NCI-H345 treated with DMSO at 0.1 percent for 48 hours (cell line): ENCODE results near the gene TOLLIP.
A peak's percentile ranks its signal among the peaks of the same experiment; 100 is the strongest.

Source experiments
- DNase-seq: peaks from one replicate; lab custom pipeline; 2025; ENCODE audit not compliant: unreplicated experiment; lab: John Stamatoyannopoulos, UW

Gene TOLLIP

DNA sequence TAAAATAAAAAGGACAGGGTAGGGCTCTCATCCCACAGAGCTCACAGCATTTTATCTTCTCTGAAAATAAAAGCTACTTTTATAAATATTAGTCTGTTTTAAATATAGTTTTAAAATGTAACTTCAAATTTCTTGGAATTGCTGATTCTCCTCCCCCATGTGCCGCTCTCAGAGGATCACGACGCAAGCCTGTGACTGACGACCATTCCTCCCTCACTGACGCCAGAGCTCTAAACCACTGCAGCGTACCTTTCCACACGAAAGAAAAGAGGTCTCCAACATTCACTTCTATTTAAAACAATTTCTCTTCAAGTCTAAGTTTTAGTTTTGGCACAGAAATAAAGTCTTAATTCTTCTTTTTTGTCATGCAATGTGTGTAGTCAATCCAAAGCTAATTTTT lies 9.3 kb downstream of the TOLLIP start:
- DNase-seq, result no peak

DNA sequence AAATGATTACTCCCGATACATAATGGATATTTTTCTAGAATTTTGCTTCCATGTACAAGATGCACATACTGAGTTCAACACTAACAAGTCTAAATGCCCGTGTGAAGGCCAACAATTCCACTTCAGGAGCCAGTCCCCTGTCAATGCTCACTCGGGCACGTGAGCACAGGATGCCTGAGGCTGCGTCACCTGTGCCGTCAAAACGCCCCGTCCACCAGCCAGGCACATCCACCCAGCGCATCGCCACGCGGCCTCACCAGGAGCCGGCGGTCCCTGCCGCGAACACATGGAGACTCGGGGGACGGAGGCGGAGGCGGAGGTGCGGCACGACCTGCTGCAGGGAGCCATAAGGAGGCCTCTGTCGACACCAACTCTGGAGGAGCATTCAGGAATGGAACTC lies 9.8 kb downstream of the TOLLIP start:
- DNase-seq, result no peak

DNA sequence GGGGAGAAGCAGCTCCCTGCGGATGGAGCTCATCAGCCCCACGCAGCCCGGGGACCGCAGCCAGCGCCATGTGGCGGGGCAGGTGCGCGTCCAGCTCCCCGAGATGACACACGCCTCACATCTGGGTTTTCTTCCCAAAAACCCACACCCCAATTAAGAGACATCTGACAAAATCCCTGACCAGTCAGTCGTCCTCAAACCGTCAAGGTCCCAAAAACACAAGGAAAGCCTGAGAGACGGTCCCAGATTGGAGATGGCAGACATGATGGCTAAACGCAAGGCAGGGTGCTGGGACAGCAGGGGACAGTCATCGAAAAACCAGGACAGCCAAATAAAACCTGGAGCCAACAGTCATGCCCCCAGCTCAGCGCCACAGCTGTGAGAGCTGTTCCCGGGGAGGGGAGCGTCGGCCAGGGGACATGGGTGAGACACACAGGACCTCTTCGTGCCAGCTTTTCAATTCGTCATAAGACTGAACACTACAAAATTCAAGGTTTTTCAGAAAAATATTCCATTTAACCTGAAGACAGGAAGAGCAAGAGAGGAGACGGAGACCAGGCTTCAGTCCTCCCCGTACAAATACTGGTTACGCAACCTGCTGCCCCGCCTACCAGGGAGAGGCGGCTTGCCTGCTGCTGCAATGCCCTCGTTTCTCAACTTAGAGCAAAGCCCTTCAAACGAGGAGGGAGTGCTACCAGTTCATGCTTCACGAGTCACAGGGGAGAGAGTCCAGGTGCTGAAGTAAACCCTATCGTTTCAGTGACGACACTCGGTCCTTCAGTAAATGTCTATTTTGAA lies 10.5 kb downstream of the TOLLIP start:
- peak; percentile 50 for DNase-seq

DNA sequence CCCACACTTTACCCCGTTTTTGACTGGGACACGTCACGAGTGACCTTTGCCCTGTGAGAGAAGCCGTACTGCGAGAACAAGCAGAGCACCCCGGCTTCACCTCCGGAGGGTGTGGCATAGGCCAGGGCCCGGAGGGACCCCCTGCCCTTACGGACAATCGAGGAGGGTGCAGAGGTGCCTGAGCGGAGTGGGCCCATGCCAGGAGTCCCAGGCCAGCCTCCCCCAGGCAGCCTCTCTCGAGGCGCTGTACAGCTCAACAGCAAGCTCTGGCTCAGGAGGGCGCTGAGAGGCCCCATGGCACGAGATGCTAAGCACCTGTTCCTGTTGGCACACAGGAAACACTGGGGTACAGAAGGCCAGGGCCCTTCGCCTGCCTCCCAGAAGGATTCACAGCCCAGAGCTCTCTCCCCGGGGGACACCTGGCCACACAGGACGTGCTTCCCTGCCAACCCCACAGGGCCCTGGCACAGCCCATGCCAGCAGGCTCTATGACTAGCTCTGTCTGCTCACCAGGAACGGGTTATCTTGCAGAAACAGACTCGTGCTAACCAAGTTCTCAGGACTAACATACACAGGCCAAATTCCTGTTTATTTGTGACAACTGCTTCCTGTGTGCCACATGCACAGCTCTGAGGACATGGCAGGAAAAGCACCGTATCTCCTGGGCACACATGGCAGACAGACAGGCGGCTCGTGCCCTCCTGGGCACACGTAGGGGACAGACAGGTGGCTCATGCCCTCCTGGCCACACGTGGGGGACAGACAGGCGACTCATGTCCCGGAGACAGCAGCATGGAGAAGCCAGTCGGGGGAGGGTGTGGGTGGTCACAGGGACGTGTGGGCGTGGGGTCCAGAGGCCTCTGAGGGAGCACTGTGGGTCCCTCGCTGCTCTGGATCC lies 11.6 kb downstream of the TOLLIP start:
- no peak for DNase-seq

DNA sequence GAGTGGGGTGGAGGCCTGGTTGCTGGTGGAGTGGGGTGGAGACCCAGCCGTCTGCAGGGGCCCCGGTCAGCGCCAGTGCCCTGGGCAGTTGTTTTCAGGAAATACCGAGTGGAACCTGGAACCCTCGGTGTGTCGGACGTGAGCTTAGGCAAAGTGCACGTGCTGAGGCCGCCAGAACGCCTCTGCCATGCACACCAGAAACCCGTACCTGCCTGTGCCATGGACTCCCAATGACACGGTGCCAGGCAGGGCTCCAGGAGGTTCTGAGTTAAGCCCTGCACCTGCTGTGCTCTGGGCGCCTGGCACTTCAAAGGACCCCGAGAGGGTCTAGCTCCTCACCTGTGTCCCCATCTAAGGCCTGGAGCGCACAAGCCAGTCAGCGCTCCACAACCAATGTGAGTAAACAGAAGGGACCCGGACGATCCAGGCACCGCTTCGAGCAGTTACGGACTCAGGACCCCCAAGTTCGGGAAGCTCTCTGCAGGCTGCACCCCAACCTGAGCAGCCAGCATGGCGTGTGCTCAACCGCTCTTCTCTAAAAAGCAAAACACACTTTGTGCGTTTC lies 12.3 kb downstream of the TOLLIP start:
- DNase-seq, result no peak

DNA sequence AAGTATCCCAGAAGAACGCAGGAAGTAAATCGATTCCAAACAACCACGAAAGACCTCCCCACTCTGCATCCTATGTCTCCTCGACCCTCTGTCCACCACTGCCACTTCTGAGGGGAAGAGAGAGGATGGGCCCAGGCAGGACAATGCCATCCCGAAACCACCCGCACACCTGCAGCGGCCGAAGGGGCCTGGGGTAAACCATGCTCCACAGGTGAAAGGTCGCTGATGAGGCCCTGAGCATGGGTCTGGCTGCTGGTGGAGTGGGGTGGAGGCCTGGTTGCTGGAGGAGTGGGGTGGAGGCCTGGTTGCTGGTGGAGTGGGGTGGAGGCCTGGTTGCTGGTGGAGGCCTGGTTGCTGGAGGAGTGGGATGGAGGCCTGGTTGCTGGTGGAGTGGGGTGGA lies 13.1 kb downstream of the TOLLIP start:
- no peak for DNase-seq

DNA sequence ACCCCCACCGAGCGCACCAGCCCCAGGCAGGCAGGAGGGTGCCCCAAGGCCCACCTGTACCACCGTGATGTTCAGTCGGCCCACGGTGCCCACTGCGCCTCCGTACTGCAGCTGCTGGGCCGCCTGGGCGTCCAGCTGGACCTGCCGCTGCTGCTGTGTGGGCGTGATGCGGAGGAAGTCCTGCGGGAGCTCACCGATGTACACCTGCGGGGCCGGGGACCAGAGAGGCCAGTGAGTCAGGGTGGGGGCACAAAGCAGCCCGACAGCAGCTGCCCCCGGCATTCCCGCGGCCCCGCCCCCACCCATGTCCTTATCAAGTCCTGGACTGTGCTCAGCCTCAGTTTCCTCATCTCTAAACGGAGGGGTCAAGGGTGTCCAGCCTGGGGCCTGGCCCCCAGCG lies 13.8 kb downstream of the TOLLIP start:
- no peak for DNase-seq

DNA sequence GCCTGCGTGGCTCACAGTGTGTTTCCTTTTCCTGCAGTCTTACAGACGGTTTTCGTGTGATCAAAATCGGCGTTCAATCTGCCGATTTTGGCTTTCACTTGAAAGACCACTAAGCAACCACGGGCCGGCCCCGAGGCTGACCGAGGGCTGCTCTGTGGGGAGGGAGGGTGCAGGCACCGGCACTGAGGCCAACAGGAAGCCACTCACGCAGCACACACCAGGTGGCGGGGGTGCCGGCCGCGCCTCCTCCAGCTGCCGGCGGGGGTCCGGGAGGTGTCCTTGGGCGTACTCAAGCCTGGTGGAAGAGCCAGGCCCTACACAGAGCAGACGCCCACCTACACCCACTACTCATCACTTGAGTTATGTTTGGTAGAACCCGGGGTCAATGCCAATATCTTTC lies 14.3 kb downstream of the TOLLIP start:
- DNase-seq, result no peak

DNA sequence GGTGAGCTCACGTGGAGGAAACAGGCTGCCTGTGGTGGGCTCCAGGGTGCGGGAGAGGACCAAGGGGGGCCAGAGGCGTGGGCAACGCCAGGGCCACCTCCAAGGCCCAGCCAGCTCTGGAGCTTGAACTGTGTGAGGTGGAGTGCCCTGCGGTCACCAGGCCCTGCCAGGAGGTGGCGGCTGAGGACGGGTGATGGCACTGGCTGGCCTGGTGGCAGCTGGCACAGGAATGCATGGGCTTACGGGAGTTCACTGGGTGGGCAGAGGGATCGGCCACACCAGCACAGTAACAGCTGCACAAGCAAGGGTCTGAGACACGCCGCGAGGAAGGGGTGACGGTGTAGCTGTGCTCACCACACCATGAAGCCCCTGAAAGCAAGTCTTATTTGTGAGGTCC lies 15.8 kb downstream of the TOLLIP start:
- no peak for DNase-seq

DNA sequence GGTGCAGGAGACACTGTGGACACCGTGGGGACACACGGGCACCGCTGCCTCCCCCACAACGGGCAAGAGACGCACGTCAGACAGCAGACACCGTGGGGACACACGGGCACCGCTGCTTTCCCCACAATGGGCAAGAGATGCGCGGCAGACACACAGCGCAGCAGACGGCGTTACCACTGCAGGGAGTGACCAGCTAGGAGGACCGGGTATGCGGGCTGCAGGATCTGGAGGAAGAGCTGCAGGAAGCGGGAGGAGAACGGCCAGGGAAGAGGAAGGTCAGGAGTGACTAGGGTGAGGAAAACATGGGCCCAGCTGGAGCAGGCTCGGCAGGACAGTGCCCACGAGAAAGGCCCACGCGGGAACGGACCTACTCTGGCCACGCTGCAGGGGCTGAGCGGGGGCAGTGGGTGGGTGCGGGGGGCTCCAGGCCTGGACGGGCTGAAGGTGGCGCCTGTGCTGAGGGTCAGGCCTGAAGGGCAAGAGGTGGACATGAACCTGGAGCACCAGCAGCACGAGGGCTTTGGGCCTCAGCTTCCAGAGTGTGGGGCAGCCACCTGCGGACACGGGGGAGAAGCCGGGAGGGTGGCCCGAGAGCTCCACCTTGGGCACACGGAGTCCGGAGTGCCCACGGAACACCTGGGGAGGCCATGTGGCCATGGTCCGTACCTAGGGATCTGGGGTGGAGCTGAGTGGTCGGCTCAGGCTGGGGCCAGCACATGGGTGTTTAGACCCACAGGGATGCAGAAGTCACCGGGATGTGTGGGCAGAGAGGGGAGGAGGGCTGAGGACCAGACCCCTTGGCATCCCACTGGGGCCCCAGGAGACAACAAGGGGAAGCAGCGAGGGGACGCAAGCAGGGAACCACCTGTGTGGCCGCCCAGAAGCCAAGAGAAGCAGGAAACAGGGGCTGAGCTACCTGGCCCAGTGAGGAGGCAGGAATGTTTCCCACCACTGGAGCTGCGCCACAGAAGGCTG lies 16.5 kb downstream of the TOLLIP start:
- no peak for DNase-seq

DNA sequence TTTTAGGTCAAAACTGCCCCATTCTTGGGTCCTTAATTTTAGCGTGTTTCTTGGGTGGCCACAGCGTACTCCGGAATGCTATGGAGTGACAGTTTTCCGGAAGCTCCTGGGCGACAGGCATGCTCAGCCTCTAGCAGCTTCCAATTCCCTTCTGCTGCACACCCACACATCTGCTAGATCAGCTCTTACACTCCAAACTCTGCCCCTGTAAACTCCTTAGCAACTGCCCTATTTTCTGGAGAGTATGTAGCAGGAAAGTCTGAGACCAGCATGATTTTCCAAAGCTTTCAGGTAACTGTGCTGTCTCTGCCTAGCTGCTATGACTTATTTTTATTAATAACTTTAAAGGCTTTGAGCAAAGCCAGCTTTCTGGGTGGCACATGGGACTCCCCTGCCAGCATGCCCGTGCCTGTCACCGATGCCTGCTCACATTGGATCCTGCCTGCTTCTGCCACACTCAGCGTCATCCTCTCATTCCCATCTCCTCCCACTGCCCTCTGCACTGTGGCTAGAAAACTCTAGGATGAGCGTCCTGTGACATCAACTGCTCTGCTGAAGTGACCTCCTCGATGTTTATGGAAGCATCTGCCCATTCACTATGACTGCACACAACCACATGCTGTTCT lies 17.3 kb downstream of the TOLLIP start:
- DNase-seq, result no peak

DNA sequence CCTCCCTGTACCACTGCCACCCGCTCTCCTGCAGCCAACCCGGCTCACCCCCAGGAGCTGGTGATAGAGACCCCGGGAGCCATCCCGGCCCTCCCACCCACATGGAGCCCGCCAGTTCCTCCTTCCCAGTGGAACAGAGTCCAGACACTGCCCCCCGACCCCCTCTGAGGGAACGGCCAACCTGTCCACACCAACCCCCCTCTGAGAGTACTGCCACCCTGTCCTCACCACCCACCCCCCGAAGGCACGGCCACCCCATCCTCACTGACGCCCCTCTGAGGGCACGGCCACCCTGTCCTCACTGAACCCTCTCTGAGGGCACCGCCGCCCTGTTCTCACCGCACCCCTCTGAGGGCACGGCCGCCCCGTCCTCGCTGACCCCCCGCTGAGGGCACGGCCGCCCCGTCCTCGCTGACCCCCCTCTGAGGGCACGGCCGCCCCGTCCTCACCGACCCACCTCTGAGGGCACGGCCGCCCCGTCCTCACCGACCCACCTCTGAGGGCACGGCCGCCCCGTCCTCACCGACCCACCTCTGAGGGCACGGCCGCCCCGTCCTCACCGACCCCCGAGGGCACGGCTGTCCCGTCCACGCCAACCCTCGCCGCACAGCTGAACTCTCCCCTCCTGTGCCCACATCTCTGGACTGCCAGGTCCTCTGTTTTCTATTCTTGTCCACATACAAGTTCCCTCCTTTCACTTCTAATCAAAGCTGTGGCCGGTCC lies 18.0 kb downstream of the TOLLIP start:
- no peak for DNase-seq

DNA sequence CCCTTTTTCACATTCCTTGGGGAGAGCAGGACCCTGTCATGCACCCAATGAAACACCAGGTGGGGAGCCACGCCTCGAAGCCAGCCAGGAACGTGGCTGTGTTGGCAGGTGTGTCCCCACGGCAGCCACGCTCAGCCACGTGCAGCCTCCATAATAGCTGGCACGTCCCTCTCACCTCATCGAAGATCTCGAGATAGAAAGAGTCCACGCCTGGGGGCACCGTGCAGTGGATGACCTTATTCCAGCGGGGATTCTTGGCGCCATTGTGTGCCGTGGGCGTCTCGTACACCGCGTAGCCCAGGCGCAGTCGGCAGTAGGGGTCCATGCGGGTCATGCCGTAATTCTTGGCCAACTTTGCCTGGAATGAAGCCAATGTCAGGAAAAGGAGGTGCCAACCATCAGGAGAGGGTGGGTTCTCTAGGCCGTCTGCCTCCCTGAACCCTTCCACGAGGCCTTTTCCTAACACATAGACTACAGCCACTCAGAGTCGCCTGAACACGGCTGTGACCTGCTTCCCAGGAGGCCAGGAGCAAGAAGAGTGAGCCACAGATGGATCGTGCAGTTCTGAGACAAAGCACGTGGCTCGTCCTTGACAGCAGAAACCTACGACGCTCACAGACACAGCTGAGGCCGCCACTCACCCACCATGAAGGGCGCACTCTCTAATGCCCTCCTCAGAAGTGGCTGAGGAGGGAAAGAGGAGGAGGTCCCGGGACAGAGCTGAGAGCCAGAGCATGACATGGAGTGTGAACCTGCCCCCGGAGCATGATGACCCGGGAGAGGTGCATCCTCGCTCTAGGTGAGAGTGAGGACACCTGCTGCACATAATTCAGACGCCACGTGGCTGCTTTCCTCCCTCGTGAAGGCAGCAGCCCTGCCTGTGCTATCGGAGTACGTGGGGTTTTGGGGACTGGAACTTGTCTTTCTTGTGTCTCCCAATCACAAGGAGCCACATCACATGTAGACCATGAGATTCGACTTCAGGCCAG lies 19.1 kb downstream of the TOLLIP start:
- DNase-seq, result no peak

DNA sequence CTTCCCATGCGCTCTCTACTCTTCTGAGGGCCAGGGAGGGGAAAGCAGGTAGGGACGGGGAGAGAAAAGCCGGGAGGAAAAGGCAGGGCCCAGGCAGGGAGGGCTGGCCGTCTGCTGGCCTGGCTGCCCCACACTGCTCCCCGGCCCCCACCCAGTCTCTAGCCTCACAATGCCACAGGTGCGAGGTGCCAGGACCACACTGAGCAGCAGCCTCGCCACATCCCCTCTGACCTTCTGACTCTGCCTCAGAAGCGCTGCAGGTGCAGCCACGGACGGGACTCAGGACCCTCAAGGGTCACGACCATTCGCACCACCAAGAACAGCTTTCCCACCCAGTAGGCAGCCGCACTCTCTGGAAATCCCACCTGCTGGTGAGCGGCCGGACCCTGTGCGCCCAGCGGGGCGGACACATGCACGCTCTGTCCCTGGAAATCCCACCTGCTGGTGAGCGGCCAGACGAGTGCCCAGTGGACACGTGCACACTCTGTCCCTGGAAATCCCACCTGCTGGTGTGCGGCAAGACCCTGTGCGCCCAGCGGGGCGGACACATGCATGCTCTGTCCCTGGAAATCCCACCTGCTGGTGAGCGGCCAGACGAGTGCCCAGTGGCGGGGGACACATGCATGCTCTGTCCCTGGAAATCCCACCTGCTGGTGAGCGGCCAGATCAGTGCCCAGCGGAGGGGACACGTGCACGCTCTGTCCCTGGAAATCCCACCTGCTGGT lies 20.1 kb downstream of the TOLLIP start:
- DNase-seq, result no peak

DNA sequence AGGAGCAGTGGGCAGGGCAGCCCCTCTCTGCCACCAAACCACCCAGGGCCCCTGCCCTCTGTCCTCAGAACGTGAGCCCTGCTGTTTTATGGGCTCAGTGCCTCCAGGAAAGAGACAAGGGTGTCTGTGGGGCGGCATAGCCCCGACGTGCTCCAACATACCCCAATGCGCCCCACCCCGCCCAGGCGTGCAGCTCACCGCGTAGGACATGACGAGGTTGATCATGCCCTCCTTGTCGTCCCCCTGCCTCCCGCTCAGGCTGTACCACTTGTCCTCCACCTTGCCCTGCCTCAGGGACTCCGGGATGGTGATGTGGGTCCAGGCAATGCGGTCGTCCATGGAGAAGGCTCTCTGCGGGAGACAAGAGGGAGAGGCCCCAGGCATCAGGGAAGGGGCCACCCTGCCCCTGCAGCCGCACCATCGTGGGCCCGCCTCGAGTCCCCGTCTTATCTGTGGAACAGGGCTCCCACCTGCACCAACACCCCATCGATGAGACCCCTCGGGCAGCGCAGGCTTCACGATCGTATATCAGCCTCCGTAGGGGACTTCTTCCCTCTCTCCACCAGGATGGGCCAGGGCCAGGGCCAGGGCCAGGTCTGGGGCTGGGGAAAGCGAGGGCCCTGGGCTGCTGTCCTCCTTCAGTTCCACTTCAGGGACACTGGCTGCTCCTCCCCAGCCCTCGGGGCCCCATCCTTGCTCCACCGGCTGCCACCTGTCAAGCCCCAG lies 20.8 kb downstream of the TOLLIP start:
- DNase-seq, result no peak

DNA sequence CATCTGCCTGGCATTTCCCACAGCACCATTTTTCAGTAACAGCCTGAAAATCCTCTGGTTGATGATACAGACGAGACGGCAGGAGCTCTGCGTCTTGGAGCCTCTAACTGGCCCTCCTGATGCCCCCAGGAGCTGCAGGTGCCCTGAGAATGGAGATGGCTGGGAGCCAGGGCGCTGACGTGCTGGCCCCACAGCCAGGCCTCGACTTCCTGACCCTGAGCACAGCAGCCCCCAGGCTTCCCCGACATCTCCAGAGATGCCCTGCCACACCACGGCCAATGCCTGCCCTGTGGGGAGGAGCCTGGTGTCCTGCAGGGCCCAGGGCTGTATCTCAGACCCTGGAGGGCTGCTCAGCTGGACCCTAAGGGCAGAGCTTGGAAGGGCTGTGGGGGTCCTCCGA lies 21.5 kb downstream of the TOLLIP start:
- DNase-seq, result no peak

DNA sequence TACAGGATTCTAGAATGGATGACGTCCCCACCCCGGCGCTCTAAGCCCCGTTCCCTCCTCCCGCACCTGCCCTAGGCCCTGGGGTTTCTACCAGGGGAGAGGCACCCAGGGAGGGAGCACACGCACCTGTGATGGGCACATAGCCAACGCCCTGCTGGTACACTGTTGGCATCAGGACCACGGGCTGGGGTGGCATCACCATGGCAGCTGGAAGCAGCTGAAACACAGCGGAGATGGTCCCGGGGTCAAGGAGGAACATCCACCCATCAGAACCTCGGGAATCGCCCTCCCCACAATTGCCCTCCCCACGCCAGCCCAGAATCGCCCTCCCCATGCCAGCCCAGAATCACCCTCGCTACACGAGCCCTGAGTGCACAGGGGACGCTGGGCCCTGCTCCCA lies 23.6 kb downstream of the TOLLIP start:
- no peak for DNase-seq
